ENCODE measurements around the gene LIMCH1. TPM values are rescaled to one million over a fixed set of nuclear protein-coding genes. Genes with fewer than 3 reads are reported as not detected.

Gene LIMCH1
- polyA plus RNA-seq, 3 donors from 2014 or later = not detected

DNA sequence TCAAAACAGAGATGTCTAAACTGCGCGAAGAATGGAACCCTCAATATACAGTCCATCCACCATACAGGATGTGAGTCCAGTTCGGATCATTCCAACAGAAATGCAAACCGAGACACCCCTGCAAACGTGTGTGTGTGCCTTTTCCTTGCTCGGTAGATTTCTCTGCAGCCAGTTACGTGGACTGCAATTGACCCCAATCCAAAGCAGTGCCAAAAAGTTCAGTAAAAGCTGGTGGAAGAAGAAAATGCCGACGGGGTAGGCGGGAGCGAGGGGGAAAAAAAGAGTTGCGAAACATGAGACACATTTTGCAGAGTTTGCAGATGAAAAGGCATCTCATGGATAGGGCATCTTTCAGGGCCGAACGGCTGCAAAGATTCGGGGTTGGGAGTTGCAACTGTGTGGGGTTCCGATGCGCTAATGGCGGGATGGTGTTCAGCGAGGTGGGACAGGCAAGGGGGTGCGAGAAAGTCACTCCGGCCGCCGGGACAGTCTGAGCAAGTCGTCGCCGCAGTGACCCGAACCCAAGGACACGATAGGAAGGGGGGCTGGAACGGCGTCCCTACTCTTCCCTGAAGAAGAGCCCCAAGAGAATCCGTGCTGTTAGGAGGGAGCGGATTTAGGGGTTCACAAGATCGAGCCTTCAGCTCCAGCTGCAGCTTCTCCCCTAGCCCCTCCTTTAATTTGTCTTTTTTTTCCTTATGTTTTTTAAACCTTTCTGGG is 206.8 kb downstream of the LIMCH1 start:
- H3K4me3 Mint-ChIP-seq = no peak overlapping the region
- peaks cover 3 to 11% (median 7%) of the 10 kb centered on the region in 3 donors for H3K36me3 Mint-ChIP-seq
- H3K9me3 Mint-ChIP-seq = peaks cover 0 to 22% (median 9%) of the 10 kb centered on the region in 6 donors
- no peak for DNase-seq
- no peak overlapping the region for H3K27ac Mint-ChIP-seq
- H3K4me1 Mint-ChIP-seq = no peaks in the 10 kb centered on the region
- peaks cover 8 to 39% (median 25%) of the 10 kb centered on the region in 3 donors for H3K27me3 Mint-ChIP-seq (ENCODE audit: low read depth in 3 of 3)

GRCh38 chr4:41745292-41746024 is 207.5 kb downstream of the LIMCH1 start:
- no peak for DNase-seq
- Mint-ChIP-seq H3K4me1 (no peaks in the 10 kb centered on the region), H3K4me3 (no peak overlapping the region), H3K36me3 (peaks cover 3 to 11% (median 7%) of the 10 kb centered on the region in 3 donors), H3K9me3 (peaks cover 3 to 28% (median 10%) of the 10 kb centered on the region in 6 donors), H3K27ac (no peak overlapping the region), H3K27me3 (ENCODE audit: low read depth in 3 of 3) (peaks cover 12 to 43% (median 25%) of the 10 kb centered on the region in 3 donors)

DNA sequence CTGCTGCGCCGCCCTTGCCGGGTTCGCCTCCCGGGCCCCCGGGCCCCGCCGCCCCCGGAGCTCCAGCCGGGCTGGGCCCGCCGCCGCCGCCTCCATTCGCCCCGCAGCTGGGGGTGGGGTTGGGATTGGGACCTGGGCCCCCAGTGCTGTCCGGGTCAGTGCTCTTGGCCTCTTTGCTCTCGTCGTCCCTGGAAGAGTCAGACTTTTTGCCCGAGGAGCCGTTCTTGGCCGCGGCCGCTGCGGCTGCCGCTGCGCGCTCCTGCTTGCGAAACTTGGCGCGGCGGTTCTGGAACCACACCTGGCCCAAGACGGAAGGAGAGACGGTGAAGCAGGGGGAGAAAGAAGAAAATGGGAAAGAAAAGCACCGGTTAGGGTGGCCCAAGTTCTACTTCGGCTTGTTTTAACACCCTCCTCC is 208.1 kb downstream of the LIMCH1 start:
- H3K9me3 Mint-ChIP-seq = peaks cover 3 to 31% (median 10%) of the 10 kb centered on the region in 6 donors
- H3K4me1 Mint-ChIP-seq = no peaks in the 10 kb centered on the region
- H3K36me3 Mint-ChIP-seq = peaks cover 3 to 11% (median 7%) of the 10 kb centered on the region in 3 donors
- no peak overlapping the region for H3K27ac Mint-ChIP-seq
- DNase-seq = no peak
- no peak overlapping the region for H3K4me3 Mint-ChIP-seq
- H3K27me3 Mint-ChIP-seq (ENCODE audit: low read depth in 3 of 3) = peaks cover 15 to 44% (median 25%) of the 10 kb centered on the region in 3 donors

DNA sequence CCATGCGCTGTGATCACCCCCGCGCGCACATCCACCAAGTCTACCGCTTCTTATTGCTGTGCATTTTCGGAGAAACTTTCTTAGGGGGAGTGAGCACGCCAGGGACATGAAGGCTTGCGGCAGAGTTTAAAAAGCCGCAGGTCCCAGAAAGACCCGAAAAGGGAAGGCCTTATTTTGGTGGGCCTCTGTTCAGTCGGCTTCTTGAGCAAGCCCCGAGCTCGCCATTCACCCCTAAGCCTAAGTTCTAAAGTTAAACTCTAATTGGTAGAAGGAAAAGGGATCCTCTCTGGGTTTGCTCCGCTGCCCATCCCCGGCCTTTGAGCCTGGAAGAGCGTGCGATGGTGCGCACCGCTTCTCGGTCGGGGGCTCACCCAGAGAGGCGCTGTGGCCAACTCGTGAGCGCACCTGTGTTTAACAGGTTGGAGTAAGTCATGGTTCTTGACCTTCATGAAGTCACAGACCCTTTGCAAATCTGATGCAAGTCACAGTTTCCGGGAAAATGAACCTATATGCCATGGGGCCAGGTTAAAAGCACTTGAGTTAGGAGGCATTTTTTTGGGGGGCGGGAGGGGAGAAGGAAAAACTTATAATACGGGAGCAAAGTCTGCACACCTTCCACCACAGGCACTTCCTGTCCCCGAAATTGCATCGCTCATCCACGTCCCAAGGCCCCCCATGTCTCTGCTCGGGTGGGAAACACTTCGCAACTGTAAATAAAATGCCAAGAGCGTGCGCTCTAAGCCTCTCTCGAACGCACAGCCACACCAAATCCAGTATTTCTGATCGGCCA is 208.7 kb downstream of the LIMCH1 start:
- Mint-ChIP-seq H3K27ac (no peak overlapping the region), H3K27me3 (ENCODE audit: low read depth in 3 of 3) (peaks cover 18 to 44% (median 25%) of the 10 kb centered on the region in 3 donors), H3K4me3 (no peak overlapping the region), H3K36me3 (peaks cover 3 to 11% (median 7%) of the 10 kb centered on the region in 3 donors), H3K9me3 (peaks cover 3 to 31% (median 10%) of the 10 kb centered on the region in 6 donors), H3K4me1 (no peaks in the 10 kb centered on the region)
- DNase-seq = no peak

GRCh38 chr4:41747230-41748055 is 209.5 kb downstream of the LIMCH1 start:
- Mint-ChIP-seq H3K27me3 (ENCODE audit: low read depth in 3 of 3) (peaks cover 21 to 47% (median 25%) of the 10 kb centered on the region in 3 donors), H3K4me1 (no peaks in the 10 kb centered on the region), H3K27ac (no peak overlapping the region), H3K4me3 (peak overlapping the region in 1 of 5 donors; percentile 13), H3K9me3 (peaks cover 4 to 31% (median 9%) of the 10 kb centered on the region in 6 donors), H3K36me3 (peaks cover 3 to 11% (median 7%) of the 10 kb centered on the region in 3 donors)
- DNase-seq = no peak

DNA sequence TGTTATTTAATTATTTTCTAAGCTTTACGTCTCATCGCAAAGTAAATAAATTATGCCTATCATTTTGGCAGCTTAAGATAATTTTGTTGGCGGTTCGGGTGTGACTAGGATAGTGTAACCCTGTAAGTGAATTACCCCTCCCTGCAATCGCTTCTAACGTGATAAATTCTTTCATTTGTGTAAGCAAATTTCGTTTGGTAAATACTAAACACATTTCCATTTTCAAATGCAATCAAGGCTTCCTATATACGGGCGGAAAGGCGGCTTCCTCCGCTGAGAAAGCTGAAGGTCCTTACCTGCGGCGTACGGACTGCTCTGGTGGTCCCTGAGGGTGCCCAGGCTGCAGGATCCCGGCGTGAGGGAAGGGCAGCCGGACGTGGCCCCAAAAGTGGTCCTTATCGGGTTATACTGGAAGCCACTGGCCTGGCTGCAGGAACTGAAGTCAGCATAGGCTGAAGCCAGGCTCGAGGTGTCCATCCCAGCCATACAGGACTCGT is 210.2 kb downstream of the LIMCH1 start:
- Mint-ChIP-seq H3K4me1 (no peaks in the 10 kb centered on the region), H3K27me3 (ENCODE audit: low read depth in 3 of 3) (peaks cover 21 to 50% (median 26%) of the 10 kb centered on the region in 3 donors), H3K9me3 (peaks cover 4 to 31% (median 10%) of the 10 kb centered on the region in 6 donors), H3K4me3 (no peak overlapping the region), H3K27ac (no peak overlapping the region), H3K36me3 (peaks cover 3 to 11% (median 7%) of the 10 kb centered on the region in 3 donors)
- no peak for DNase-seq

DNA sequence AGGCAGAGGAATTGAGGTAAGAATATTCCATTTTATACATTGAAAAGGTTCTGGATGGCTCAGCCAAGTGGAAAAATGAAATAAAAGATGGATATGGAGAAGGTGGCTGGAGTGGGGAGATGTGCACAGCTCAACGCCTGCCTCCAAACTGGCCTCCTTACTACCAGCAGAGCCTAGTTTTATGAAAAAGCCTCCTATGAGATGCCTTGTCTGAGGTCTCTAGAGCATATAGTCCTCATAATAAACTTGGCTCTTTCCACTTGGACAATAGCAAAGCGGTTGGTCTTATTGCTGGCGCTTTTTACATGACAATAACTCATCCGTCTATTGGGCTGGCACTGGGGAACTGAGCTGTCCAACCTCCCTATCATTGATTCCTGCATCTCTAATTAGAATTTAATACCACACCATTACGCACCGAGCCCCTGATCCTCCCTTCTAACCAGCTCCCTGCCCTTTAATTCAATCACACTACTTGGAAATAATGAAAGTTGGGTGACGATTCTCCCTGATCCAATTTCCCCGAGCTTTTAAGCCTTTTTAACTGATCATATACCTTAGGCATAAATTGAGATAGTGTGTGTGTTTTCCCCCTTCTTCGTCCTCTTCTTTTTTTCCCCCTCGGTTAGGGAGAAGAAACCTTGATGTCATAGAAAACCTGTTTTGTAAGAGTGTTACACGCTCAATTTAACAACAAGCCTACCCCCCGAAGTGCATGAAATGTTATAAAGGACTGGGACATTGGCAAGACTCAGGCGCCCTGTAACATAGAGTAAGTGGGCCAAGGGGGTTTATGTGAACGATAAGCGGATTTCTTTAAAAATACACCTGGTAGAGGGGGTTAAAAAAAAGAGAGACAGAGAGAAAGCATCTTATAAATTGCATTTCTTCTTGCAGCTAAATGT is 210.9 kb downstream of the LIMCH1 start, which contains the start of gene PHOX2B:
PHOX2B (minus strand) TSS at position 155 of the 905 bp plus-strand sequence; CDS start at position 40, 115 bp downstream.
- no peak for DNase-seq
- no peak within 1 kb of the TSS for H3K27ac Mint-ChIP-seq
- peaks cover 21 to 54% (median 27%) of the 10 kb centered on the region in 3 donors for H3K27me3 Mint-ChIP-seq (ENCODE audit: low read depth in 3 of 3)
- H3K4me3 Mint-ChIP-seq = peak within 1 kb of the TSS in 1 of 5 donors; percentile 13
- H3K36me3 Mint-ChIP-seq = peaks cover 3 to 11% (median 7%) of the 10 kb centered on the region in 3 donors
- H3K9me3 Mint-ChIP-seq = peaks cover 4 to 33% (median 10%) of the 10 kb centered on the region in 6 donors
- H3K4me1 Mint-ChIP-seq = no peaks in the 10 kb centered on the region

DNA sequence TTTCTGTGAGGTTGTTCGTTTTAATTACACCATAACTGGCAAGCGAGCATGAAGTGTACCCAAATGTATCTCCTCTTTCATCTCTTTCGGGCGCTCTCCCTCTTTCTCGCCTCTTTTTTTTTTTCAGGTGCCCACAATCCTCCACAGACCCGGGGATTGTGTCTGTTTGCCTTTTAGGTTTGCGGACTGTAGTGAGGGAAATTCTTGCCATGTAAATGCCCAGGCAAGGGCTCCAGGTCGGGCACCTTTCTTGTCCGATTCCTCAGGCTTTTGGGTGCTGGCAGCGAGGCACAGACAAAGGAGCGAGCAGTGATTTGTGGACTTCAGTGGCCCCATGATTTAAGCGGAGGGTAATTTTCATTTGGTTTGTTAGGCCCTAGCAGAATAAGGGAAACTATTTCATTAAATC is 211.7 kb downstream of the LIMCH1 start:
- peaks cover under 1 to 29% (median 6%) of the 10 kb centered on the region in 6 donors for H3K9me3 Mint-ChIP-seq
- H3K4me1 Mint-ChIP-seq = no peaks in the 10 kb centered on the region
- no peak for DNase-seq
- no peak overlapping the region for H3K4me3 Mint-ChIP-seq
- H3K36me3 Mint-ChIP-seq = peaks cover 0 to 6% (median 3%) of the 10 kb centered on the region in 3 donors
- peaks cover 15 to 46% (median 22%) of the 10 kb centered on the region in 3 donors for H3K27me3 Mint-ChIP-seq (ENCODE audit: low read depth in 3 of 3)
- no peak overlapping the region for H3K27ac Mint-ChIP-seq

Other genes starting within 250 kb of the LIMCH1 start
- not detected for gene PHOX2B, start 210.6 kb downstream of the LIMCH1 start, polyA plus RNA-seq